ENCODE results near the gene MARCHF4.

DNA sequence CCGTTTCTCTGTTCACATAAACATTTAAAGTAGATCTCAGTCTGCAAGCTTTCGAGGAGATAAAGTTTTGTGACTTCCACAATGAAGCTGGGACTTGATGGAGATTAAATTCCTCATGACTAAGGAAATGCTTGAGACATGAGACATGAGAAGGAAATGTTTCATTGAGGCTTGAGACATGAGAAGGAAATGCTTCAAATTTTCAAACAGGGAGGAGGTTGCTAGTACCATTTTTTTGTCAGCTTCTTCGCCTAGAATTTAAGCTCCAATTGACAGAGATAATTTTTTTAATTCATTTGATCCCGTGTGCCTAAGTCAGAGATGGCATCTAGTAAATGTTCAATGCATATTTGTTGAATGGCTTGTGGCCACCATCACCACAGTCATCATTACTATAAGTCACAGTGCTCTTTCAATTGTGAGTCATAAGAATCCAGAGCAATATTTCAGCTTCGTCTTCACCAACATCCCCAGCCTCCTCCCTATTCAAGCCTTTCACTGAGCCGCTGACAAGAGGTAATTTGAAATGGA, 543 bp upstream of the MARCHF4 start:
- TF ChIP-seq, protein P1, sequence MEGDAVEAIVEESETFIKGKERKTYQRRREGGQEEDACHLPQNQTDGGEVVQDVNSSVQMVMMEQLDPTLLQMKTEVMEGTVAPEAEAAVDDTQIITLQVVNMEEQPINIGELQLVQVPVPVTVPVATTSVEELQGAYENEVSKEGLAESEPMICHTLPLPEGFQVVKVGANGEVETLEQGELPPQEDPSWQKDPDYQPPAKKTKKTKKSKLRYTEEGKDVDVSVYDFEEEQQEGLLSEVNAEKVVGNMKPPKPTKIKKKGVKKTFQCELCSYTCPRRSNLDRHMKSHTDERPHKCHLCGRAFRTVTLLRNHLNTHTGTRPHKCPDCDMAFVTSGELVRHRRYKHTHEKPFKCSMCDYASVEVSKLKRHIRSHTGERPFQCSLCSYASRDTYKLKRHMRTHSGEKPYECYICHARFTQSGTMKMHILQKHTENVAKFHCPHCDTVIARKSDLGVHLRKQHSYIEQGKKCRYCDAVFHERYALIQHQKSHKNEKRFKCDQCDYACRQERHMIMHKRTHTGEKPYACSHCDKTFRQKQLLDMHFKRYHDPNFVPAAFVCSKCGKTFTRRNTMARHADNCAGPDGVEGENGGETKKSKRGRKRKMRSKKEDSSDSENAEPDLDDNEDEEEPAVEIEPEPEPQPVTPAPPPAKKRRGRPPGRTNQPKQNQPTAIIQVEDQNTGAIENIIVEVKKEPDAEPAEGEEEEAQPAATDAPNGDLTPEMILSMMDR (IDR thresholded peaks at IDR 0.05; ENCODE audit: low read length) = no peak
- TF ChIP-seq EZH2 (optimal IDR thresholded peaks at IDR 0.05; ENCODE audit: low read depth, low read length) (no peak), EZH2phosphoT487 (IDR thresholded peaks at IDR 0.05; ENCODE audit: low read length) (no peak)
